GM23338 (cell line): Measurements from ENCODE around the gene SORCS3. TPM values are rescaled to one million over a fixed set of nuclear protein-coding genes. Genes with fewer than 3 reads are reported as not detected.

ENCODE experiments used
- ATAC-seq: fragments of 200-7000 bp; cut with Tn5 transposase; 3 replicates; pipeline ENCODE4 v1.9.1; 2020
- DNase-seq: peaks from one replicate; pipeline ENCODE4 v3.0.0-alpha.2; 2015; ENCODE audit warnings: low spot score
- H2AFZ ChIP-seq: fragments of 200-600 bp; sonication (generic); 2 replicates; pipeline ENCODE4 v1.8.0; 2016; ENCODE audit warnings: antibody characterized with exemption, mild to moderate bottlenecking, moderate library complexity
- H3F3A ChIP-seq: fragments of 200-600 bp; sonication (generic); replicated peaks from 2 replicates; pipeline ENCODE4 v1.8.0; 2017; ENCODE audit warnings: antibody characterized with exemption, mixed run types, low read depth
- H3K27ac ChIP-seq: fragments of 200-600 bp; sonication (generic); 2 replicates; pipeline ENCODE4 v1.6.1; 2016; ENCODE audit warnings: low read depth
- H3K27me3 ChIP-seq: fragments of 200-600 bp; sonication (generic); 2 replicates; pipeline ENCODE4 v1.8.0; 2016; ENCODE audit warnings: mild to moderate bottlenecking, mixed run types, moderate library complexity; ENCODE audit not compliant: insufficient read depth
- H3K36me3 ChIP-seq: fragments of 200-600 bp; sonication (generic); 2 replicates; pipeline ENCODE4 v1.8.0; 2016; ENCODE audit warnings: mild to moderate bottlenecking; ENCODE audit not compliant: insufficient read depth
- H3K4me1 ChIP-seq: fragments of 200-600 bp; sonication (generic); 2 replicates; pipeline ENCODE4 v1.8.0; 2016; ENCODE audit warnings: mild to moderate bottlenecking, moderate library complexity; ENCODE audit not compliant: insufficient read depth
- H3K4me2 ChIP-seq: fragments of 200-600 bp; sonication (generic); 2 replicates; pipeline ENCODE4 v1.7.1; 2017; ENCODE audit warnings: mixed run types
- H3K4me3 ChIP-seq: fragments of 200-600 bp; sonication (generic); 2 replicates; pipeline ENCODE4 v1.6.1; 2016; ENCODE audit warnings: mixed run types
- H3K79me2 ChIP-seq: fragments of 200-600 bp; sonication (generic); replicated peaks from 2 replicates; pipeline ENCODE4 v1.8.0; 2017; ENCODE audit warnings: mild to moderate bottlenecking; ENCODE audit not compliant: insufficient read depth
- H3K9me2 ChIP-seq: fragments of 200-600 bp; sonication (generic); 2 replicates; pipeline ENCODE4 v1.8.0; 2017; ENCODE audit not compliant: insufficient read depth
- H4K20me1 ChIP-seq: fragments of 200-600 bp; sonication (generic); replicated peaks from 2 replicates; pipeline ENCODE4 v1.8.0; 2017; ENCODE audit warnings: mild to moderate bottlenecking; ENCODE audit not compliant: insufficient read depth
- H3K27ac Mint-ChIP-seq: 2 replicates; pipeline ENCODE4 v1.8.0; 2020; ENCODE audit warnings: inconsistent platforms, mild to moderate bottlenecking, moderate library complexity, mixed read lengths
- H3K27me3 Mint-ChIP-seq: 3 replicates; pipeline ENCODE4 v1.8.0; 2022; ENCODE audit warnings: low read depth, mild to moderate bottlenecking, moderate library complexity, mixed read lengths, inconsistent platforms; ENCODE audit not compliant: insufficient read depth, poor library complexity
- H3K36me3 Mint-ChIP-seq: 3 replicates; pipeline ENCODE4 v1.8.0; 2021; ENCODE audit warnings: low read depth, mild to moderate bottlenecking, inconsistent platforms, moderate library complexity, mixed read lengths
- H3K4me1 Mint-ChIP-seq: 3 replicates; pipeline ENCODE4 v1.8.0; 2020; ENCODE audit warnings: mild to moderate bottlenecking, inconsistent platforms, mixed read lengths
- H3K4me3 Mint-ChIP-seq: 3 replicates; pipeline ENCODE4 v1.8.0; 2021; ENCODE audit warnings: moderate library complexity, mild to moderate bottlenecking, inconsistent platforms, mixed read lengths
- H3K9me3 Mint-ChIP-seq: 3 replicates; pipeline ENCODE4 v1.8.0; 2020; ENCODE audit warnings: moderate library complexity, mild to moderate bottlenecking, inconsistent platforms, mixed read lengths
- CREB1 ChIP-seq: fragments of 250-450 bp; sonication (Bioruptor Pico); IDR thresholded peaks from 2 replicates; pipeline ENCODE4 v1.5.0; 2020; ENCODE audit warnings: low read depth, mild to moderate bottlenecking, moderate library complexity
- CTCF ChIP-seq, 2 experiments: fragments of 200-600 bp in 1 of 2; sonication (generic) in 1 of 2; conservative IDR thresholded peaks; 2 replicates each; pipeline versions ENCODE4 v1.5.1 to v1.6.1; 2016 to 2017; ENCODE audit warnings: antibody characterized with exemption in 2 of 2, low read depth in 2 of 2, mild to moderate bottlenecking in 2 of 2, moderate library complexity in 1 of 2
- ETS1 ChIP-seq: IDR thresholded peaks from 2 replicates; pipeline ENCODE4 v1.6.1; 2016; ENCODE audit warnings: antibody characterized with exemption
- EZH2 ChIP-seq: fragments of 200-600 bp; sonication (generic); IDR thresholded peaks from one replicate; pipeline ENCODE4 v1.8.0; 2017; ENCODE audit warnings: antibody characterized with exemption, mild to moderate bottlenecking, low read depth; ENCODE audit not compliant: unreplicated experiment
- EZH2phosphoT487 ChIP-seq: fragments of 200-600 bp; sonication (generic); IDR thresholded peaks from one replicate; pipeline ENCODE4 v1.8.1; 2018; ENCODE audit warnings: antibody characterized with exemption; ENCODE audit not compliant: unreplicated experiment
- JUNB ChIP-seq: IDR thresholded peaks from one replicate; pipeline ENCODE4 v1.6.1; 2016; ENCODE audit warnings: antibody characterized with exemption; ENCODE audit not compliant: unreplicated experiment
- NANOG ChIP-seq: IDR thresholded peaks from 2 replicates; pipeline ENCODE4 v1.6.1; 2016; ENCODE audit warnings: antibody characterized with exemption, borderline replicate concordance
- POLR2AphosphoS5 ChIP-seq: IDR thresholded peaks from 2 replicates; pipeline ENCODE4 v1.6.1; 2016; ENCODE audit warnings: antibody characterized with exemption, low read depth
- REST ChIP-seq: IDR thresholded peaks from one replicate; pipeline ENCODE4 v1.6.1; 2018; ENCODE audit warnings: antibody characterized with exemption; ENCODE audit not compliant: unreplicated experiment
- STAT1 ChIP-seq: IDR thresholded peaks from one replicate; pipeline ENCODE4 v1.6.1; 2016; ENCODE audit warnings: antibody characterized with exemption; ENCODE audit not compliant: unreplicated experiment
- ZNF114 ChIP-seq: fragments of 250-450 bp; sonication (Bioruptor Pico); IDR thresholded peaks from 2 replicates; pipeline ENCODE4 v1.5.0; 2020; ENCODE audit warnings: mild to moderate bottlenecking, moderate library complexity
- ZNF331 ChIP-seq: fragments of 250-450 bp; sonication (Bioruptor Pico); IDR thresholded peaks from 2 replicates; pipeline ENCODE4 v1.5.0; 2020; ENCODE audit warnings: low read depth, mild to moderate bottlenecking, moderate library complexity
- polyA plus RNA-seq: library from polyadenylated mRNA; unstranded; fragments of >200 nt; fragmentation: Nextera tagmentation; extraction: Ambion mirVana; gene quantifications from 2 replicates; pipeline ENCODE4 v1.2.1, GENCODE V29; 2016
- total RNA-seq: library from RNA; depleted of rRNA; stranded (reverse); fragments of >200 nt; shearing (Covaris generic); gene quantifications from 2 replicates; pipeline ENCODE4 v1.2.3, GENCODE V29; 2014

Gene SORCS3
- total and polyA plus RNA-seq, 2 experiments from 2014 or later, result 0.37 to 1.4 TPM

- H3F3A ChIP-seq, result no peaks in the 10 kb centered on the region
- no peak for DNase-seq
- no peak overlapping the region for H3K4me3 Mint-ChIP-seq
- H3K4me2 ChIP-seq, result no peak overlapping the region
- no peaks in the 10 kb centered on the region for H3K79me2 ChIP-seq
- no peaks in the 10 kb centered on the region for H3K27me3 Mint-ChIP-seq
- no peaks in the 10 kb centered on the region for H3K36me3 Mint-ChIP-seq
- no peak overlapping the region for H3K27ac ChIP-seq
- TF ChIP-seq EZH2phosphoT487 (no peak), CREB1 (CRISPR knock-in tag) (no peak), JUNB (no peak), NANOG (no peak)
- H3K9me3 Mint-ChIP-seq, result no peaks in the 10 kb centered on the region
- no peak overlapping the region for H3K4me3 ChIP-seq
- H3K27ac Mint-ChIP-seq, result no peak overlapping the region; the same call in 1 of the 2 replicates
- H3K4me1 Mint-ChIP-seq, result no peaks in the 10 kb centered on the region
- H3K4me1 ChIP-seq, result no peaks in the 10 kb centered on the region
- H3K36me3 ChIP-seq, result no peaks in the 10 kb centered on the region
- no peak for ATAC-seq
- no peak overlapping the region for H2AFZ ChIP-seq
- H3K27me3 ChIP-seq, result no peaks in the 10 kb centered on the region
- H4K20me1 ChIP-seq, result no peaks in the 10 kb centered on the region
- H3K9me2 ChIP-seq, result no peaks in the 10 kb centered on the region
These were observed 403.8 kb downstream of the SORCS3 start for GRCh38 chr10:105044902-105045301.

GRCh38 chr10:105056413-105056812 lies 415.3 kb downstream of the SORCS3 start:
- H3K4me2 ChIP-seq, result no peak overlapping the region
- no peaks in the 10 kb centered on the region for H4K20me1 ChIP-seq
- Mint-ChIP-seq H3K27ac (no peak overlapping the region), H3K36me3 (peaks cover 4% of the 10 kb centered on the region; the same call in 2 of the 3 replicates), H3K27me3 (no peaks in the 10 kb centered on the region), H3K9me3 (peaks cover 9% of the 10 kb centered on the region; the same call in 2 of the 3 replicates), H3K4me3 (no peak overlapping the region), H3K4me1 (no peaks in the 10 kb centered on the region)
- H3K4me1 ChIP-seq, result no peaks in the 10 kb centered on the region
- DNase-seq (no peak), ATAC-seq (no peak)
- H2AFZ ChIP-seq, result no peak overlapping the region
- peaks cover 3% of the 10 kb centered on the region; the same call in 1 of the 2 replicates for H3K9me2 ChIP-seq
- no peaks in the 10 kb centered on the region for H3K27me3 ChIP-seq
- no peak overlapping the region for H3K27ac ChIP-seq
- H3K4me3 ChIP-seq, result no peak overlapping the region
- H3K79me2 ChIP-seq, result no peaks in the 10 kb centered on the region
- no peaks in the 10 kb centered on the region for H3K36me3 ChIP-seq
- H3F3A ChIP-seq, result no peaks in the 10 kb centered on the region
- TF ChIP-seq JUNB (no peak), POLR2AphosphoS5 (no peak), ZNF114 (CRISPR knock-in tag) (no peak), EZH2 (no peak), REST (no peak), NANOG (no peak), ZNF331 (CRISPR knock-in tag) (no peak), STAT1 (no peak), CTCF (conservative IDR thresholded peaks at IDR 0.05; ENCODE audit: low read depth in 2 of 2) (no peak), EZH2phosphoT487 (no peak), ETS1 (no peak), CREB1 (CRISPR knock-in tag) (no peak)
